NCI-H2171 treated with DMSO at 0.1 percent for 48 hours (cell line): ENCODE results near the gene NCBP2L.
A peak's percentile ranks its signal among the peaks of the same experiment; 100 is the strongest.
"Not testable (repeated sequence)": the region's sequence is repeated elsewhere in the genome, so short reads cannot be mapped to it uniquely, and the experiment has no call there.

Source experiments
- DNase-seq: peaks from one replicate; lab custom pipeline; 2025; lab: John Stamatoyannopoulos, UW

Gene NCBP2L

DNA sequence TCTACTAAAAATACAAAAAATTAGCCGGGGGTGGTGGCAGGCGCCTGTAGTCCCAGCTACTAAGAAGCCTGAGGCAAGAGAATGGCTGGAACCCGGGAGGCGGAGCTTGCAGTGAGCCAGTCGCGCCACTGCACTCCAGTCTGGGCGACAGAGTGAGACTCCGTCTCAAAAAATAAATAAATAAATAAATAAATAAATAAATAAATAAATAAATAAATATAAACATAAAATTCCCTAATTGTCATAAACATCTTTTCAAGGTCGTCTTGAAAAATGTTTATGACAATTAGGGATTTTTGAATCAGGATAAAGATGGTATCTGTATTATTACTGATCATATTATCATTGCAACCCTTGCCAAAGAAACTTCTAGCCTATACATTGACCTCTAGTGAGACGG, 32.5 kb downstream of the NCBP2L start:
- DNase-seq = not testable (repeated sequence)

- no peak for DNase-seq
Measured at GRCh38 chrX:107818900-107819521, 41.5 kb downstream of the NCBP2L start.

DNA sequence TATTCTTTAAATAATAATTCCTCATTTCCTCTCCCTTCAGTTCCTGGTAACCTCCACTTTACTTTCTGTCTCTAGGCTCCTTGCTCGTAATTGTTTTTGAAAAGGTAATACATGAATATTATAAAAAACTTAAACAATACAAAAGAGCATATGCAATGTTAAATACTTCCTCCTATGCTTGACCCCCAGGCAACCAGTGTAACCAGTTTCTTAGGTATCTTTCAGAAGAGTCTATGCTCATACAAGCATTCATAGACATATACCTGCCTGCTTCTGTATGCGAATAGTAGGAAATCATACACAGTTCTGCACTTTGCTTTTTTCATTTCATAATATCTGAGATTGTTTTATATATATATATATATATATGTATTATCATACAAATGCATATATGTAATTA, 45.5 kb downstream of the NCBP2L start:
- DNase-seq = no peak

- no peak for DNase-seq
Measured at GRCh38 chrX:107823456-107823855, 45.9 kb downstream of the NCBP2L start.

DNA sequence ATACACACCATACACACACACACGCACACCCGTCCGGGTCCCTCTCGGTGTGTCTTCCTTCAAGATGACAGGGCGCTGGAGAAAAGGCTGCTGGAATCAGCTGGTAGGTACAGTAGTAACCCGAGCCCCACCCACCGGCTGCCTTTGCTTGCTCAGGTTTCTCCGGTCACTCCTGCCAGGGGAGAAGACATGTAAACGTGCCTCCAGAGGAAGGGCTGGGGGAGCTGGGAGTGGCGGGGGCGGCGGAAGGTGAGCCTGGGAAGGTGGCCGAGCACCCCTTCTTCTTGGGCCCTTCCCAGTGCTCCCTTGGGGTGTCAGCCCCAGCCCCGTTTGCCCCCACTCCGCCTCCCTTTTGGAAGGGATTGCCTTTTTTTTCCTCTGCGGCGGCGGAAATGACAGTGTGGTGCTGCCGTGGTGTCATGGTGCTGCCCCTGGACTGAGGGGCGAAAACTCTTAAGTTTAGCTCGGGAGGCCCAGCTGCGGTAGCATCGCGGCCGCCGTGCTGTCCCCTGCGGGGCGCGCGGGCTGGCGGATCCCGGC, 48.2 kb downstream of the NCBP2L start, which contains the start of gene MID2:
MID2 (plus strand) TSS at position 169 of the 540 bp plus-strand sequence. CDS start 561 bp downstream, outside the sequence.
- peak; percentile 52 for DNase-seq

DNA sequence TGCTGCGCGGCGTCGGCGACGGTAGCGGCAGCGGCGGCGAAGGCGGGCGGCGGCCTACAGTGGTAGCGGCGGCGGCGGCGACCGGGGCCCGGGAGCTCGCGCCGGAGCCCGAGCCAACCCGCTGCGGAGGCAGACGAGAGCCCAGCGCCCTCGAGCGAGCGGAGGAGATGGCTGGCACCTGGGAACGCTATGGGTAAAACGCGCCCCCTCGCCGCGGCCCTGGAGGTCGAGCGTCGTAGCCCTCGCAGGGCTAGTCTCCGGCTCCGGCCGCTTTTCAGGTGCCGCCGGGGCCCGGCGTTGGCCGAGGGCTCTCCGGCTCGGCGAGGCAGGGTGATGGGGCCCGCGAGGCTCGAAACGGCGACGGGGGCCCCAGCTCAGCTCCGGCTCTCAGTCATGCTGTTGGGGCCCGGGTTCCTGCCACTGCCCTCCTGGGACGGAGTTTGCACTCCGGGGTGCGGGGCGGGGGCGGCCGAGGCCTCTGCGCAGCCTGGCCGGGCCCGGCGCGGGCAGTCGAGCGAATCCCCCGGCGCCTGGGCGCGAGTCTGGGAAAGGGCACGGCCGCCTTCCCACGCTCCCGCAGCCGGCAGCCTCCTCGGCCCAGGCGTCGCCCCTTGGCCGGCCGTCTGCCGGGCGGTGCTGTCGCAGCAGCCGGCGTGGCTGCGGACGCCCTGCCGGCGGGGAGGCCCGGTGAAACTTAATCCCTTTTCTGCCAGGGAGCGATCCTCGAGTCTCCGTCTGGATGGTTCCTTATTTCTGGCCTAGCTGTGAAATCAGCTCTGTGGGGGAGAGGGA, 48.9 kb downstream of the NCBP2L start:
- DNase-seq = peak; percentile 40

- DNase-seq = no peak
Measured at GRCh38 chrX:107827030-107827831, 49.7 kb downstream of the NCBP2L start.

DNA sequence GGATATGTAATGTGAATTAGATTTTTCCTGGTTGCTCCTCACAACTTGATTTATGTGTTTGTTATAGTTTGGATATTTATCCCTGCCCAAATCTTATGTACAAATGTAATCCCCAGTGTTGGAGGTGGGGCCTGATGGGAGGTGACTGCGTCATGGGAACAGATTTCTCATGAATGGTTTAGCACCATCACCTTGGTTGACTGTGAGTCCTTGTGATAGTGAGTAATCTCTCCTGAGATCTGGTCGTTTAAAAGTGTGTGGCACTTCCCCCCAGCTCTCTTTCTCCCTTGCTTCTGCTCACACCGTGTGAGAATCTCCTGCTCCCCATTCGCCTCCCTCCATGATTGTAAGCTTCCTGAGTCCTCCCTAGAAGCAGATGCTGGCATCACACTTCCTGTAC, 50.3 kb downstream of the NCBP2L start:
- no peak for DNase-seq

DNA sequence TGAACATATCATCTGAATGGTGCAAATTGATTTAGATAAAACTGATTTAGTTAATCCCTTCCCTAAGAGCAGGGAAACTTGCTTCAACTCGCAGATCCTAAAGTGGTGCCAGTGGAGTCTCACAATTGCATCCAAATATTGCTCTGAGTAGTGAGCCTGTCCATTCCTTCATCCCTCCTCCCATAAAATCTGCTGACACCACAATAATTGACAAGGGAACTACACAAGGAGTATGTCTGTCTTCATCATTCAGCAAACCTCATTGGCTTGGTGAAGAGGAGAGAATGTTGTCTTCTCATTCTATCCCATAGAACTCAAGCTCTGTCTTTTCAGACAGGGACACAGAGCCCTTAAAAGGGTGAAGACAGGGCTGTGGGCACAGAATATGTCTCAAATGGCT, 52.3 kb downstream of the NCBP2L start:
- no peak for DNase-seq

- no peak for DNase-seq
Measured at GRCh38 chrX:107831071-107831730, 53.7 kb downstream of the NCBP2L start.

- DNase-seq = no peak
Measured at GRCh38 chrX:107834275-107835201, 57.0 kb downstream of the NCBP2L start.

DNA sequence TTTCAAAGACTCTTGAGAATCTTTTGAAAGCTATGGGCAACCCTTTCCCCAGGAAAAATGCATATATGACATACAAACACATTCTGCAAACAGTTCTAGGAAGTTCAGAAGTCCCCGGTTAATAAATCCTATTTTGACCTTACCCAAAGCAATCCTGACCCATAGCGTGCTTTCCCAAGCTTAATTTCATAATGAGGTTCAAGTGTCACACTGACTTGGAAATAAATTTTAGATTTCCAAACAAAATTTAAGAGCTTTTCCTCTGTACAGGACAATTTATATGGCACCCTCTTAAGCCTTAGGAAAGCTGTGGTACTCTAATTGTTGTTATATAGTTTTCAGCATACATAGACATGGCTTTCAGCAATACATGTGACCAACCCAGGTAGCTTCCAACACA, 59.4 kb downstream of the NCBP2L start:
- no peak for DNase-seq

DNA sequence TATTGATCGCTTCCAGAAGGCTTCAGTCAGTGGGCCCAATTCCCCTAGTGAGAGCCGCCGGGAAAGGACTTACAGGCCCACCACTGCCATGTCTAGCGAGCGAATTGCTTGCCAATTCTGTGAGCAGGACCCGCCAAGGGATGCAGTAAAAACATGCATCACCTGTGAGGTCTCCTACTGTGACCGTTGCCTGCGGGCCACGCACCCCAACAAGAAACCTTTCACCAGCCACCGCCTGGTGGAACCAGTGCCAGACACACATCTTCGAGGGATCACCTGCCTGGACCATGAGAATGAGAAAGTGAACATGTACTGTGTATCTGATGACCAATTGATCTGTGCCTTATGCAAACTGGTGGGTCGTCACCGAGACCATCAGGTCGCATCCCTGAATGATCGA, 63.4 kb downstream of the NCBP2L start:
- no peak for DNase-seq

GRCh38 chrX:107842715-107843400, 65.3 kb downstream of the NCBP2L start:
- no peak for DNase-seq
